Measurements from ENCODE around the gene MTARC2. TPM values are rescaled to one million over a fixed set of nuclear protein-coding genes. Genes with fewer than 3 reads are reported as not detected.
"Not testable (repeated sequence)": the region's sequence is repeated elsewhere in the genome, so short reads cannot be mapped to it uniquely, and the experiment has no call there.

The MTARC2 gene
- total RNA-seq, 1 experiment from 2014 or later = 10.7 TPM

DNA sequence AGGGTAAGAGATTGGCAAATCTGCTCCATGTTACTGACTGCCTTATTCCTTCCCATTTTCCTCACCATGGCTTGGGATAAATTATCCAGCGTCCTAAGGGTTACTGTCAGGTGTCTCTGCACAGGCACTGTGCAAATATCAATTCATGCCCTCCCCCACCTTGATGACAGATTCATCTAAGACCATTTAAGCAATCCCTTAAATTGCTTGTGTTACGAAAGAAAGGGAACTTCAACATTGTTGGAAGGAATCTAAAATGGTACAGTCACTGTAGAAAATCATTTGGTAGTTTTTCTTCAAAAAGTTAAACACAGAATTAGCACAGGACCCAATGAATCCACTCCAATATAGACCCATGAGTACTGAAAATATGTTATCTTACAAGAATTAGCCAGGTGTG, 17.6 kb upstream of the MTARC2 start:
- DNase-seq (ENCODE audit: extremely low read depth, low read depth) = no peak

DNA sequence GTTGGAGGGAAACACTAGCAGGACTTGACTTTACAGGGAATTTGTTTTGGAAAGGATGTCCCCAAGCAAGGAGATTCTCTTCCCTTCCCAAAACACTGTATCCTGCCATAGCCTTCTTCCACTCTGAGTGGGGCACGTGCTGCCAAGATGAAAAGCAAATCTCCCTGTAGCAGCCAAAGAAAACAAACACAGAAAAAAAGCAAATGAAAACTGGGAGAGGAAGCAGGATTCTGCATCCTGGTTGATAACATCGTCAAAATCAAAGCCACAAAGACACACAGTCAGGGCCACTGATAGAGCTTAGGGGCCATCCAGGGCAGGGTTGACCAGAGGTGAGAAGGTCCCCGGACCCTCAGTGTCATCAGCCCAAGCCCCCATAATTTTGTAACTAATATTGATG, 16.0 kb upstream of the MTARC2 start:
- no peak for DNase-seq (ENCODE audit: extremely low read depth, low read depth)

GRCh38 chr1:220732621-220733020, 15.5 kb upstream of the MTARC2 start:
- DNase-seq (ENCODE audit: extremely low read depth, low read depth) = no peak

DNA sequence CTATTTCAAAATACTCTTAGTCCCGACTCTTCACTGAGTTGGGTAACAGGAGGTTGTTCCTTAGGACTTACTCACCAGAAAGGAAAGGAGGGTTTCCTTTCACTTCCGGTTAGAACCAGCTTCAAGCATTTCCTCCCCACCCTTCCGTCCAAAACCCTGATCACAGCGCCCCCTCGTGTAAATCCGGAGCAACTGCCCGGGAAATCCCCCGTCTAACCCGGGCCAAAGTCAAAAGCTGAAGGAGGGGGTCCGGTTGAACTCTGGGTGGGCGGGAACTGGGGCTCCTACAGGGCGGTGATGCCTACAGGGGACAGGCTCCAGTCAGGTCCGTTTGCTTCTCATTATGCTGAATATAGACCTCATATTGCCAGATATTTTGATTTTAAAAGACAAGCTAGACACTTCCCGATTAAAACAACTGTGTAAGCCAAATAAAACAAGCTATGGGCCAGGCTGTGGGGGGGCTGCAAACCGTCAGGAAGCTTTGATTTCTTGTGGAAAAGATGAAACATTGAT, 15.0 kb upstream of the MTARC2 start:
- DNase-seq (ENCODE audit: extremely low read depth, low read depth) = peak; percentile 87

DNA sequence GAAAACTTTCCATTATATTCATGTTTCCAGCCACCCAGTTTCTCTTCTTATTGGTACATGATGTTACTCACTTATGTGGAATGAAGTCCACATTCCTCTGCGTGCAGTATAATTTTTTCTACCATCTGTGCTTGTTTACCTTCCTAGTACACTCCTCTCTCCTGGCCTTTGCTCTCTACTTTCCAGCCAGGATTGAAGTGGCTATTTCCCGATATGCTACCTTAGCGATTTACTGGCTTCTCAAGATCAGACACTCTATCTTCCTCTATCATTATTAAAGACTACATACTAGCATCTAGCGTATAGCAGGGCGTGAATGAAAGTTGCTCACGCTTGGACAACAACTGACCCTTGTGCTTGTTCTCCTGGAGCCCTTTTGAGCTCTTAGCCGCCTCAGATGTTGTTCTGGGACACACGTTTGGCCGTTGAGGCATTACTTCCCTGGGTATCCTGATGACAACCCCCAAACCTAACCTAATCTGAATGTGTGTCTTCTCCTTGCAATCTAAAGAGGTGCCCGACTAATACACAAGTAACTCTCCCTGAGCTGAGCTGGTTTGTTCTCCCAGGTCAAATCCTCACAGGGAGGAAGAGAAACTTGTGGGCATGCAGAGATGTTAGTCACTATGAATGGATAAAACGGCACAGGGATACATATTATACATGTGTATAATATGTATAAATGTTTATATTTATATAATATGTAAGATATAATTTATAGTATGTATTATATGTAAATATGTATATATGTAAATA, 13.4 kb upstream of the MTARC2 start:
- DNase-seq (ENCODE audit: extremely low read depth, low read depth) = peak; percentile 23

DNA sequence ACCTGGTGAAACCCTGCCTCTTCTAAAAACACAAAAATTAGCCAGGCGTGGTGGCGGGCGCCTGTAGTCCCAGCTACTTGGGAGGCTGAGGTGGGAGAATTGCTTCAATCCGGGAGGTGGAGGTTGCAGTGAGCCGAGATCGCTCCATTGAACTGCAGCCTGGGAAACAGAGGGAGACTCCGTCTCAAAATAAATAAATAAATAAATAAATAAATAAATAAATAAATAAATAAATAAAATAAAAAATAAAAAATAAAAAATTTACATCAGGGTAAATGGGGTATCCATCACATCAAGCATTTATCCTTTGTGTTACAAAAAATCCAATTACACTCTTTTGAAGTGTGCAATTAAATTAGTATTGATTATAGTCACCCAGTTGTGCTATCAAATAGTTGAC, 11.8 kb upstream of the MTARC2 start:
- not testable (repeated sequence) for DNase-seq (ENCODE audit: extremely low read depth, low read depth)

DNA sequence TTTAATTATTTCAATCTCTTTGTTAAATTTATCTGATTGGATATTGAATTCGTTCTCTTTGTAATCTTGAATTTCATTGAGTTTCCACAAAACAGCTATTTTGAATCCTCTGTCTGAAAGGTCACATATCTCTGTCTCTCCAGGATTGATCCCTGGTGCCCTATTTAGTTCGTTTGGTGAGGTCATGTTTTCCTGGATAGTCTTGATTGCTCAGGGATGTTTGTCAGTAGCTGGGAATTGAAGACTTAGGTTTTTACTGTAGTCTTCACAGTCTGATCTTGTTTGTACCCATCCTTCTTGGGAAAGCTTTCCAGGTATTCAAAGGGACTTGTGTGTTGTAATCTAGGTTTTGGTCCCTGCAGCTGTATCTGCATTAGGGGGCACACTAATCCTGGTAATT, 6.8 kb upstream of the MTARC2 start:
- DNase-seq (ENCODE audit: extremely low read depth, low read depth) = no peak

- DNase-seq (ENCODE audit: extremely low read depth, low read depth) = no peak
Observed at GRCh38 chr1:220741825-220742224, 6.3 kb upstream of the MTARC2 start.

- no peak for DNase-seq (ENCODE audit: extremely low read depth, low read depth)
Observed at GRCh38 chr1:220742520-220742919, 5.6 kb upstream of the MTARC2 start.

GRCh38 chr1:220746851-220747250, 1.3 kb upstream of the MTARC2 start:
- no peak for DNase-seq (ENCODE audit: extremely low read depth, low read depth)

GRCh38 chr1:220747437-220748088, 559 bp upstream of the MTARC2 start:
- DNase-seq (ENCODE audit: extremely low read depth, low read depth) = no peak

- no peak for DNase-seq (ENCODE audit: extremely low read depth, low read depth)
Observed at GRCh38 chr1:220748936-220749335, 814 bp downstream of the MTARC2 start.

DNA sequence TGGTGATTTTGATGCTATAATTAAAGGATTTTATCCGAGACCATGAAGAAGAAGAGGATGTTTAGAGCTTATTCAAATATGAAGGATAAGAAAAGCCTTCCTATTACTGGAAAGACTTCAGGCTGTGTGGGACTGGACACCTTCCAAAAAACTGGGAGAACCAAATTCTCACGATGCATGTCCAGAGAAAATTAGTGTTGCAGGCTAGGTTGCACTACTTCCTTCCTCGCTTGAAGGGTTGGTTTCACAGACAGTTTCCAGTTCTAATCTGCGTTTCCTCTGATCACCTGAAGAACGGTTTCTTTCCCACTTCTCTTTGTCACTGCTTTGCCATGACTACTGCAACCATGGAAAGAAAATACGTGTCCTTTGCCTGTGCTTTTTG, 2.0 kb downstream of the MTARC2 start:
- no peak for DNase-seq (ENCODE audit: extremely low read depth, low read depth)

DNA sequence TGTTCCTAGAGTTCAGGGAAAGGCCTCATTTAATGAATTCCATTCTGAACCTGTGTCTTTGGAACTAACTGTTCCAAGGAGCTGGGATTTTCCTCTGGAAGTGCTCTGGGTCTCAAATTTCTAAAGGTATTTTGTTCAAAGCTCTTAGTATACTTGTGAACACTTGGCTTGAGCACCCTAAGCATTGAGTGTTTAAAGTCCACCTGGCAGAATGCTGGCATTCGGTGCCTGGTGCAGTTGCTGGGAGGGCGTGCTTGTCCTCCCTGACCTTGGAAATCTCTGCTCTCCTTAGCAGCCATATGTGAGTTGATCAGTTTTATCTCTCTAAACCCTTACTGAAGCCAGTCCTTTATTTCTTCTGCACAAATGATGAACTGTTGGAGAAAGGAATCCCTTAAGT, 3.0 kb downstream of the MTARC2 start:
- DNase-seq (ENCODE audit: extremely low read depth, low read depth) = no peak

- DNase-seq (ENCODE audit: extremely low read depth, low read depth) = no peak
Observed at GRCh38 chr1:220754212-220754917, 6.2 kb downstream of the MTARC2 start.

- DNase-seq (ENCODE audit: extremely low read depth, low read depth) = no peak
Observed at GRCh38 chr1:220754918-220755295, 6.8 kb downstream of the MTARC2 start.

DNA sequence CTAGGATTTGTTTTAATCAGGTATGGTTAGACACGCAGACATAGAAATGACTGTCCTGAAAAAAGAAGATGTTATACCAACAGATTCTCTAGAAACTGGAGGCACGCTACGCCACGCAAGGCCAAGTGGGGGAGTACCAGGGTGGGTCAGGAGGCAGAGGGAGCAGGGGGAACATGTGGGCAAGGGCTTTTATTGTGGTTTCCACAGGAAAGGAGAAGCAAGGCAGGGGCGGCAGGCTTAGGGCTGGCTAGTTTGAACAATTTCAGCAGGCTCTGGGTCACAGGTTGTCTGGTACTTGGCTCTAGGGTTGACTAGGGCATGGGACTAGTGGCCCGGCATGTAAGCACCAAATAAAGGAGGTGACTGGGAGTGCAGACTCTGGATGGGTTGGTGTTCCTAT, 7.2 kb downstream of the MTARC2 start:
- DNase-seq (ENCODE audit: extremely low read depth, low read depth) = no peak

- no peak for DNase-seq (ENCODE audit: extremely low read depth, low read depth)
Observed at GRCh38 chr1:220757441-220757840, 9.3 kb downstream of the MTARC2 start.

DNA sequence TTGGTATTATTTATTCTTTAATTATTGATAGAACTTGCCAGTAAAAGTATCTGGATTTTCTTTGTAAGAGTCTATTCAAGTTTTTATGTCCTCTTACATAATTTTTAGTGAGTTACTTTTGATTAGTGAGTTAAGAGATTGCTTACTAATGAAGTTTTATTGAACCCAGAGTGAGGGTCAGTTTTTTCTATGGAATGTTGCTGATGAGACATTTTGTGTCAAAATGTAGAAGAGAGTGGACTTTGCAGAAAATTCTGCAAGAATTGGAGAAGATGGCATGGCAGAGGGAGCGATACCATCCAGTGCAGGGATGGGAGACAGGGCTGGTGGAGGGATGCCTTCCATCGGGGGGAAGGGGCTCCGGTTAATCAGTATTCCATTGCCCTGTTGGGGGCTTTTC, 11.0 kb downstream of the MTARC2 start:
- DNase-seq (ENCODE audit: extremely low read depth, low read depth) = no peak

GRCh38 chr1:220761688-220762427, 13.7 kb downstream of the MTARC2 start:
- no peak for DNase-seq (ENCODE audit: extremely low read depth, low read depth)

DNA sequence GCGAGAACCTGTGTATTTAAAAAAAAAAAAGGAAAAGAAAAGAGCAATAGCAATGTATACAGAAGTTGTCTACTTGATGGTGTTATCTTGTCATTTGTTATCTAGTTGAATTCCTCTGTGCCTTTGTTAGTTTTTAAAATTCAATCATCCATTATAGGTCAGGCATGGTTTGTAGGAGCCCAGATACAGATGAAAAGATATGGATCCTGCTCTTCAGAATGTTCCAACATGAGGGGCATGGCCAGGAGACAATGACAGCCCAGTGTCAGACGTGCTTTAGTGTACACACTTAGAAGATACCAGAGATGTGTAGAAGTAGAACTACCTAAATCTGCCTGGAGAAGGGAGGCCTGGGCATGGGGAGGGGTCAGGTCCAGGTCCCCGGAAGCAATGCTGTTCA, 16.6 kb downstream of the MTARC2 start:
- DNase-seq (ENCODE audit: extremely low read depth, low read depth) = no peak
